DMS 273 (cell line): ENCODE results near the gene LTB.

ENCODE experiments used
- DNase-seq: peaks from one replicate; lab custom pipeline; 2025; ENCODE audit not compliant: unreplicated experiment; lab: John Stamatoyannopoulos, UW

Gene LTB

GRCh38 chr6:31582230-31582643 lies at the start of gene LTB:
TSS of gene LTB (minus strand) at chr6:31582424. CDS start at chr6:31582417, 7 bp downstream.
- DNase-seq, result no peak

GRCh38 chr6:31631681-31632278 lies 49.6 kb upstream of the LTB start:
- DNase-seq, result no peak

GRCh38 chr6:31631209-31631608 lies 49.0 kb upstream of the LTB start:
- DNase-seq, result no peak

- no peak for DNase-seq
Observed at GRCh38 chr6:31630177-31630934, 48.1 kb upstream of the LTB start.

DNA sequence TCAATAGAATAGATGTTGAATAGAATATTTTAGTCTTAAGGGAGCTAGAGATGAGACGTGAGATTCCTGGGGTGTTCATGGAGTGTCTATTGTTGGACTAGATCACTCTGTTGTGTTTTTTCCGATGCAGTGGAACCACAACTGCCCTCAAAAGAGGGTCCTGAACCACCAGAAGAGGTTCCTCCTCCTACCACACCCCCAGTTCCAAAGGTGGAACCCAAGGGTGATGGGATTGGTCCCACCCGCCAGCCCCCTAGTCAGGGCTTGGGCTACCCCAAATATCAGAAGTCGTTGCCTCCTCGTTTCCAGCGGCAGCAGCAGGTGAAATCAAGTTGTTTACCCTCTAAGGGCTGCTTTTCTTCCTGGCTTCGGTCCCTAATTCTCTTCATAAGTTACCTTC lies 46.8 kb upstream of the LTB start:
- no peak for DNase-seq

GRCh38 chr6:31627690-31628287 lies 45.6 kb upstream of the LTB start:
- no peak for DNase-seq

DNA sequence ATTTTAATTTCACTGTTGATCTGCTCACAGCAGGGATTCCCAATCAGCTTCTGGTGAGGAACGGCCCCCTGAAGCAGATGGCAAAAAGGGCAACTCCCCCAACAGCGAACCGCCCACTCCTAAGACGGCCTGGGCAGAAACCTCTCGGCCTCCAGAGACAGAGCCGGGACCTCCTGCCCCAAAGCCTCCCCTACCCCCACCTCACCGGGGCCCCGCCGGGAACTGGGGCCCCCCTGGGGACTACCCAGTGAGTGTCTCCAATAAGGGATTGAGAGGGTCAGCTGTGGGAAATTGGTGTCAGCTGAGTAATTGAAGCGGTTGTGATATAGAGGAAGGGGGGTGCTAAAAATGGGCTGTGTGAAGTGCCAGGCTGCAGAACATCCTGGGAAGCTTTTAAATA lies 44.7 kb upstream of the LTB start:
- DNase-seq, result no peak

- DNase-seq, result no peak
Observed at GRCh38 chr6:31624070-31624469, 41.8 kb upstream of the LTB start.

GRCh38 chr6:31622684-31623091 lies 40.5 kb upstream of the LTB start:
- DNase-seq, result no peak

DNA sequence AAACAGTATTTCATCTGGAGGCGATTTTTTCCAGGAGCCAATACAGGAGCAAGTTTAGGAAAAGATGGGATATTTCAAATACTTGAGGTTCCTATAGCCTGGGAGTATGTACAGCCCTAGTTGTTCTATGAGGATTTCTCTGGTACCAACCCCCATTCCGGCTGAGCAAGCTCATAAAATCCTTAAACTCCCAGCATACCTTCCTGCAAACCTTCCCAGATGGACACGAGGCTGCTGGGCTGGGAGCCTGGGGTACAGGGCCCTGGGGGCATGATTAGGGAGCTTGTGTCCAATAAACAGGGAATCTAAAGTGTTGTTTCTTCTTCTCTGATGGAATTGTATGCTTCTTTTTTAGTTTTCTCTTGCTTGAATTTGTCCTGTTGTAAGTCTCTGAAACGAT lies 39.8 kb upstream of the LTB start:
- peak; percentile 34 for DNase-seq

DNA sequence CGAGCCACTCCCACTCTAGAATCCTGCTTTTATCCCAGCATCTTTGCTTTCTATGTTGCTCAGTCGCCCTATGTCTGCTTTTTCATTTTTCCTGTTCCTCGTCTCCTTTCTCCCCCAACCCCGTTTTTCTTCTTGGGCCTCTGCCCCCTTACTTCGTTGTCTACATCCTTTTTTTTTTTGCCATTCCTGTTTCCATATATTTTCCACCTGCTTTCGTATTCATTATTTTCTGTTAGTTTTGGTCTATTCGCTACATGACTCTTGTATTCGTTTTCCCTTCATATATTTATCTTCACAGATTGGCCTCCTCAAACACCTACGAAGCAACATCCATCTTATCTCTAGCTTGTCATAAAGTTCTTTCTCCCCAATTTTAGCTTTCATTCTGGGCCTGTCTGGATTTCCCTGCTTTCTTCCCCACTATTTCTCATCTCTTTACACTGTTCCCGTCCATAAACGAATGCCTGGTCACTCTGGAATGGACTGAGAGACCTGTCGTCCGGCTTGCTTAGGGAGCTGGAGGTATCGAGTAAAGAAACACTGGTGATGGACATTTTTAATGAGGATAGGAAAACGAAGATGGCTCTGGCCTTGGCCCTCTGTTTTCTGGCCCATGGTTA lies 39.2 kb upstream of the LTB start:
- no peak for DNase-seq

GRCh38 chr6:31620586-31621319 lies 38.5 kb upstream of the LTB start, which contains the start of gene PRRC2A:
TSS of gene PRRC2A (plus strand) at chr6:31620715. CDS start at chr6:31622790, 2,075 bp downstream.
- DNase-seq, result peak; percentile 100

- DNase-seq, result peak; percentile 100
Observed at GRCh38 chr6:31619805-31620585, 37.8 kb upstream of the LTB start.

DNA sequence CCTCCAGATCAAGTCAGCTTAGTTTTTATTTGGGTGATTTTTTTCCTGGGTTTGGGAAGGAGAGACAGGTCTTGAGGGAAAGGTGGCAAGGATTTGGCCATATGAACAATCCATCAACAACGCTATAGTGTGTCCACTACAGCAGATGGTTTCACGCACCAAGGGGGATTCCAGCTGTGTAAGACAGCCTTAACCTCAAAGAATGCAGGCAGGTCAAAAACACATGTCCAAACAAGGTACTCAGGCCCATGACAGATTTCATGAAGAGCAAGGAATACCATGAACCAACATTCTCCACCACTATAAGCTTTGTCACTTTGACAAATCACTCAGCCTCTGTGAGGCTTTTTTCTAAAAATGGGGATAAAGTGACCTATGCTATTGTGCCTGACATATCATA lies 34.8 kb upstream of the LTB start:
- peak; percentile 36 for DNase-seq

GRCh38 chr6:31615748-31616147 lies 33.5 kb upstream of the LTB start:
- DNase-seq, result no peak

GRCh38 chr6:31614684-31615578 lies 32.7 kb upstream of the LTB start, which contains the start of gene AIF1:
TSS of gene AIF1 (plus strand) at chr6:31615234. CDS start at chr6:31615330, 96 bp downstream.
- no peak for DNase-seq

DNA sequence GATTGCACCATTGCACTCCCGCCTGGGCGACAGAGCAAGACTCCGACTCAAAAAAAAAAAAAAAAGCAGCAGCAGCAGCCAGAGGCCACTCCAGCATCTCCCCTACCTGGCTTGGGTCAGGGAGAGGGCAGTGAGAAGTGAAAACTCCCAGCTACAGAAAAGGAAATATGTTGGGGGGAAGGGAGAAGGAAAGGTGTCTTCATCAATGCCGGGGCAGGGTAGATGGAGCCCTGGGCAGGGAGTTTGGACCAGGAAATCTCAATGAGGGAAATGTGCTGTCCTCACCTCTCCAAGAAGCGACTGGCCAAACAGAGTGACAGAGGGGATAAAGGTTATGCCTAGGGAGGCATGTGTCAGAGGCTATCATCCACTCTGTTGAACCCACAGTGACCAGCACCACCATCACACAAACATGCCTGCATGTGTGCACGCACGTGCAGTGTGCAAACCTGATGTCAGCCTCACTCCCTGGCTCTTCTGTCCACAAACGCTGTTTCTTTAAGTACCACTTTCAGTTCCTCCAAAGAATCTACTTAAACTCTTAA lies 31.9 kb upstream of the LTB start:
- DNase-seq, result no peak

GRCh38 chr6:31610968-31611367 lies 28.7 kb upstream of the LTB start:
- DNase-seq, result no peak
